Osteocyte (in vitro differentiated cells): ENCODE data around the gene PRDM8. TPM values are rescaled to one million over a fixed set of nuclear protein-coding genes. Genes with fewer than 3 reads are reported as not detected.

ENCODE experiments used
- DNase-seq: peaks from one replicate; pipeline ENCODE4 v3.0.0; 2021; ENCODE audit warnings: mixed read lengths; ENCODE audit not compliant: unreplicated experiment; ENCODE audit errors: extremely low spot score
- H3K27ac Mint-ChIP-seq: one replicate; pipeline ENCODE4 v1.8.0; 2021; ENCODE audit warnings: mild to moderate bottlenecking, mixed read lengths; ENCODE audit not compliant: unreplicated experiment
- H3K27me3 Mint-ChIP-seq: one replicate; pipeline ENCODE4 v1.8.0; 2021; ENCODE audit warnings: mixed read lengths; ENCODE audit not compliant: unreplicated experiment
- H3K36me3 Mint-ChIP-seq: one replicate; pipeline ENCODE4 v1.8.0; 2021; ENCODE audit warnings: mixed read lengths; ENCODE audit not compliant: unreplicated experiment
- H3K4me1 Mint-ChIP-seq: one replicate; pipeline ENCODE4 v1.8.0; 2021; ENCODE audit warnings: mixed read lengths; ENCODE audit not compliant: unreplicated experiment
- H3K4me3 Mint-ChIP-seq: one replicate; pipeline ENCODE4 v1.8.0; 2021; ENCODE audit warnings: mild to moderate bottlenecking, moderate library complexity, mixed read lengths; ENCODE audit not compliant: unreplicated experiment
- H3K9me3 Mint-ChIP-seq: one replicate; pipeline ENCODE4 v1.8.0; 2021; ENCODE audit warnings: mixed read lengths; ENCODE audit not compliant: unreplicated experiment
- total RNA-seq: library from RNA; stranded (reverse); gene quantifications from 2 replicates; pipeline ENCODE4 v1.2.1, GENCODE V29; 2021
- TF ChIP-seq, protein P1 (sequence below): fragments of 200-600 bp; sonication (generic); IDR thresholded peaks from 2 replicates; pipeline ENCODE4 v1.5.0; 2021; ENCODE audit warnings: antibody characterized with exemption, mild to moderate bottlenecking, moderate library complexity

The PRDM8 gene
- total RNA-seq, 1 donor from 2014 or later = 0.13 TPM

DNA sequence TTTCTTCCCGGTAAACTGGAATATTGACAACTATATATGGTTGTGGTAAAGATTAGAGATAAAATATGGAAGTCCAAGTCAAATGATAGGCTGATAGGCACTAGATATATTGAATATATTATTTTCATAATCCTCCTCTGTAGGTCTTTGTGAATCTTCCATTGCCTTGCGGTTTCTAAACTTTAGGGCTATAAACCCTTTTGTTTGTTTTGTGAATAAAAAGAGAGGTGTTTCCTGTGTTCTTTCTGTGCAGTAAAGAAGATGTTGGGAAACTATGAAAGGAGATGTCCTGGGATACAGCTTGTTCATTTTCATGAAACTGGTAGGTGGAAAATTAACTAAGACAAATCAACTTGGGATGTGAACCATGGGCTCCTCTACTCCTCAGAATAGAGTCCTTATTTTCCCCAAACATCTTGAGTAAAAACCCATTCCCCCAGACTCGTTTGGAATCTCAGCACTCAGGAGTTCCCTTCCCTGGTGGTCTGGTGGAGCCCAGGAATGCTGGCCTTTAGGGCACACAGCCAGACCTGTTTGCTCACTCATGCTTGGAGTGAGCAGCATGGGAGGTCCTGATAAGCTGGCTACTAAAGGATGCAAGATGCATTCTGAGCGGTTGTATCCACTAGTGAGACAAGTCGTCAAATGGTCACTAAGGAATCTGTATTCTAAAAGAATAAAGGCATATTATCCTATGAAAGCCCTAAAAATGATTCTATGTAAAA is 22.2 kb downstream of the PRDM8 start:
- H3K27ac Mint-ChIP-seq = no peak overlapping the region
- H3K27me3 Mint-ChIP-seq = peaks cover 56% of the 10 kb centered on the region
- H3K4me1 Mint-ChIP-seq = peaks cover 1% of the 10 kb centered on the region

DNA sequence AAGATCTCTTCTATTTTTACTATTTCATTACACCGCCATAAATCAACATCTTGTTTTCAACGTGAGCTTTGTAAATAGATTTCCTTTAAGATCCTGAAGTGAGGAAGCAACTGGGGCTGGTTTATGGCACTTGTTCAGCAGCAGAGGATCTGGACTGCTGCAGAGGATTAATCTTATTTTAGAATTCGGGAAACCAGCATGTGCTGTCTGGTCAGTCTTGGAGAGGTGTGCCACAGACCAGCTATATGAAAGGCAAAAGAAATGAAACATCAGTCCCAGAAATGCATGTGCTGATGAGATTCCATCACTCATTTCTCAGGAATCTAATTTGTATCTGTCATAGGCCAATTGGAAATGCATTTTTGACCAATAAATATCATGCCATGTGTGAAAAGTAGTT is 23.4 kb downstream of the PRDM8 start:
- TF ChIP-seq, protein P1, sequence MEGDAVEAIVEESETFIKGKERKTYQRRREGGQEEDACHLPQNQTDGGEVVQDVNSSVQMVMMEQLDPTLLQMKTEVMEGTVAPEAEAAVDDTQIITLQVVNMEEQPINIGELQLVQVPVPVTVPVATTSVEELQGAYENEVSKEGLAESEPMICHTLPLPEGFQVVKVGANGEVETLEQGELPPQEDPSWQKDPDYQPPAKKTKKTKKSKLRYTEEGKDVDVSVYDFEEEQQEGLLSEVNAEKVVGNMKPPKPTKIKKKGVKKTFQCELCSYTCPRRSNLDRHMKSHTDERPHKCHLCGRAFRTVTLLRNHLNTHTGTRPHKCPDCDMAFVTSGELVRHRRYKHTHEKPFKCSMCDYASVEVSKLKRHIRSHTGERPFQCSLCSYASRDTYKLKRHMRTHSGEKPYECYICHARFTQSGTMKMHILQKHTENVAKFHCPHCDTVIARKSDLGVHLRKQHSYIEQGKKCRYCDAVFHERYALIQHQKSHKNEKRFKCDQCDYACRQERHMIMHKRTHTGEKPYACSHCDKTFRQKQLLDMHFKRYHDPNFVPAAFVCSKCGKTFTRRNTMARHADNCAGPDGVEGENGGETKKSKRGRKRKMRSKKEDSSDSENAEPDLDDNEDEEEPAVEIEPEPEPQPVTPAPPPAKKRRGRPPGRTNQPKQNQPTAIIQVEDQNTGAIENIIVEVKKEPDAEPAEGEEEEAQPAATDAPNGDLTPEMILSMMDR = no peak
- DNase-seq = no peak
- Mint-ChIP-seq H3K27me3 (peaks cover 47% of the 10 kb centered on the region), H3K4me1 (no peaks in the 10 kb centered on the region), H3K27ac (no peak overlapping the region), H3K36me3 (no peaks in the 10 kb centered on the region), H3K4me3 (no peak overlapping the region), H3K9me3 (no peaks in the 10 kb centered on the region)

More for the DNA sequence above, 22.2 kb downstream of the PRDM8 start:
- no peak for DNase-seq
- H3K36me3 Mint-ChIP-seq = no peaks in the 10 kb centered on the region
- H3K4me3 Mint-ChIP-seq = no peak overlapping the region
- TF ChIP-seq, protein P1 = no peak
- no peaks in the 10 kb centered on the region for H3K9me3 Mint-ChIP-seq

DNA sequence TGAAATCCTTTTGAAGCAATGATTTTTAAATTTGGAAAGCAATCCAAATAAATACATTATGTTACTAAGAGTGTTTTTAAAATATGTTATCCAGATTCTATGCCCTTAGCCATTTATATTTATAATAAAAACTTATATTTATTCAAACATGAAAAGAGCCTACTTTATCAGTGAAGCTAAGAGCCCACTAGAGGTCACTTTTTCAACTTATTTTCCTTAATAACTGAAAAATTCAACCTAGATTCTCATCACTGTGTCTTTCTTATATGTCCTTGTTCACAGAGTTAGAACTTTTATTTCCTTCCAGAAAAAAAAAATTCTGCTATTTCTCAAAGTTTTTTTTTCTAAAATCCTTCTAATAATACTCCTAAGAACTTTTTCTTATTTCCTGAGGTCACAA is 23.9 kb downstream of the PRDM8 start:
- H3K4me3 Mint-ChIP-seq = no peak overlapping the region
- TF ChIP-seq, protein P1 = peak; percentile 65
- H3K9me3 Mint-ChIP-seq = no peaks in the 10 kb centered on the region
- no peaks in the 10 kb centered on the region for H3K4me1 Mint-ChIP-seq
- no peak overlapping the region for H3K27ac Mint-ChIP-seq
- H3K27me3 Mint-ChIP-seq = peaks cover 45% of the 10 kb centered on the region
- DNase-seq = no peak
- no peaks in the 10 kb centered on the region for H3K36me3 Mint-ChIP-seq

DNA sequence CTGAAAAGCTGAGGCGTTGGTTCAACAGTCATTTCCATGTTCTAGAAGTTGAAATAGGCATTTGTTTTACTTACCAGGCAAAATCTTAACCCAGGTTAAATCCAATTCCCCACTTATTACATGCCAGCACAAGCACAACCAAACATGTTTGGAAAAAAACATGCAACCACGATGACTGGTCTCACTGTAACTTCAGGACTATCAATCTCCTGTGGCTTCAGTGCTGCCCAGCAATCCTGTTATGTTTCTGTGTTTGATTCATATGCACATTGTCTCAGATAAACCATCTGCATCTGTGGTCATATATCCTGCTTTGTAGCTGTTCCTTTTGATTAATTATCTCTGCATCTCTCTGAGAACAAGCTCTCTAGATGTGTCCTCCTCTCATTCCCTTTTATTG is 28.3 kb downstream of the PRDM8 start:
- peaks cover 6% of the 10 kb centered on the region for H3K27me3 Mint-ChIP-seq
- H3K27ac Mint-ChIP-seq = no peak overlapping the region
- H3K4me3 Mint-ChIP-seq = no peak overlapping the region
- no peaks in the 10 kb centered on the region for H3K36me3 Mint-ChIP-seq
- no peak for DNase-seq
- no peaks in the 10 kb centered on the region for H3K9me3 Mint-ChIP-seq
- H3K4me1 Mint-ChIP-seq = peaks cover 5% of the 10 kb centered on the region
- TF ChIP-seq, protein P1 = no peak

DNA sequence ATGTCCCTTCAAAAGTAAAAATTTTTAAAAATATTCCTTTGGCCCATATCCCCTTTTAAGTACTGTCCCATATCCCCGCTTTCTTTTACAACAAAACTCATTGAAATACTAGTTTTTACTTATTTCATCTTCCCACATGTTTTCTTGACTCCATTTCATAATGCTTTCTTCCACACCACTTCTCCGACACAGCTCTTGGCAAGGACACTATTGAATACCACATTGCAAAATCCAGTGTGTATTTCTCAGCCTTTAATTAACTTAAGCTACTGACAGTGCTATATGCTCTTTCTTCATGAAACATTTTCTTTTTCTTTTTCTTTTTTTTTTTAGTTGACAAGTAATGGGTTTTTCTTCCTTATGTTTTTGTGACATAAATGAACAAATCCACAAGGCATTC is 28.8 kb downstream of the PRDM8 start:
- no peak for DNase-seq
- H3K36me3 Mint-ChIP-seq = no peaks in the 10 kb centered on the region
- no peak overlapping the region for H3K4me3 Mint-ChIP-seq
- H3K27ac Mint-ChIP-seq = no peak overlapping the region
- H3K4me1 Mint-ChIP-seq = peaks cover 5% of the 10 kb centered on the region
- peaks cover 3% of the 10 kb centered on the region for H3K27me3 Mint-ChIP-seq
- TF ChIP-seq, protein P1 = no peak
- H3K9me3 Mint-ChIP-seq = no peaks in the 10 kb centered on the region
